ENCODE data around the gene FBXL3. TPM values are rescaled to one million over a fixed set of nuclear protein-coding genes. Genes with fewer than 3 reads are reported as not detected.
A peak's percentile ranks its signal among the peaks of the same experiment; 100 is the strongest.
"Not testable (repeated sequence)": the region's sequence is repeated elsewhere in the genome, so short reads cannot be mapped to it uniquely, and the experiment has no call there.

Gene FBXL3
- total and polyA plus RNA-seq, 8 donors, result 7.5 to 23.8 (median 14.5) TPM

DNA sequence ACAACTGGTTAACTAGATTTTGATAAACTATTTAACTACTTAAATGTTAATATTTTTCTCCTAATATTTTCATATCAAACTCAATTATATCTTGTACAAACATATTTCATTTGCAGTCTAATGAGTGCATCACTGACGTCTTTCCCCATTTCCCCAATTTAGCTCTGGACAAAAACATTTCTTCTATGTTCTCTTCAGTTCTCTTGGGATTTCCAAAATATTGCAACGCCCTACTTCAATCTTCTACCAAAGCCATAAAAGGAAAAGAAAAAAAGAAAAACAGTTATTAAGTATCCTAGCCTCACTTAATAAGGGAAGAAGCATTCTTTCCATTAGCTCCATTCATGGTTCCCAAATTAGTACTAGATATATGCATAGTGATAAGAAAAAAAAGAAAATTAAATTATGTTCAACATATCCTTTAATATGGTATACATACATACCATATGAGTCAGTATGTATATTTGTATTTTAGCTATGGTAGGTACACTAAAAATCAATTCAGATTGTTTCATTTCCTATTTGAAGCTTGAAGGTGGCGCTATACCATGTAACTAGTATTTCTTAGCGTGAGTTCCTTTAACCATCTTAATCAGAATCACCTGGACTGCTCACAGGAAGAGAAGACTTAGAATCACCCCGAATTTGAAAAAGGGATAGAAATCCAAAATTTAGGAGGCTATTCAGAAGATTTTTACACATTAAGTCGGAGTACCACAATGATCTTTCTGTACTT lies 9.9 kb downstream of the FBXL3 start:
- WGBS, 2 donors, result 91 to 94% methylated on average over 6 of the region's 6 CpGs
- Histone ChIP-seq H3K36me3 (peaks cover 0 to 41% (median 15%) of the 10 kb centered on the region in 3 donors), H3K4me3 (no peak overlapping the region), H3K27ac (no peak overlapping the region), H3K4me1 (peaks cover 5 to 31% (median 12%) of the 10 kb centered on the region in 3 donors), H3K9me3 (no peaks in the 10 kb centered on the region), H3K27me3 (no peaks in the 10 kb centered on the region)
- intact Hi-C loops (cut with DNase I), result no loop called here
- no peak for FAIRE-seq
- no peak for DNase-seq
- no peak for ATAC-seq
- TF ChIP-seq, protein P1, sequence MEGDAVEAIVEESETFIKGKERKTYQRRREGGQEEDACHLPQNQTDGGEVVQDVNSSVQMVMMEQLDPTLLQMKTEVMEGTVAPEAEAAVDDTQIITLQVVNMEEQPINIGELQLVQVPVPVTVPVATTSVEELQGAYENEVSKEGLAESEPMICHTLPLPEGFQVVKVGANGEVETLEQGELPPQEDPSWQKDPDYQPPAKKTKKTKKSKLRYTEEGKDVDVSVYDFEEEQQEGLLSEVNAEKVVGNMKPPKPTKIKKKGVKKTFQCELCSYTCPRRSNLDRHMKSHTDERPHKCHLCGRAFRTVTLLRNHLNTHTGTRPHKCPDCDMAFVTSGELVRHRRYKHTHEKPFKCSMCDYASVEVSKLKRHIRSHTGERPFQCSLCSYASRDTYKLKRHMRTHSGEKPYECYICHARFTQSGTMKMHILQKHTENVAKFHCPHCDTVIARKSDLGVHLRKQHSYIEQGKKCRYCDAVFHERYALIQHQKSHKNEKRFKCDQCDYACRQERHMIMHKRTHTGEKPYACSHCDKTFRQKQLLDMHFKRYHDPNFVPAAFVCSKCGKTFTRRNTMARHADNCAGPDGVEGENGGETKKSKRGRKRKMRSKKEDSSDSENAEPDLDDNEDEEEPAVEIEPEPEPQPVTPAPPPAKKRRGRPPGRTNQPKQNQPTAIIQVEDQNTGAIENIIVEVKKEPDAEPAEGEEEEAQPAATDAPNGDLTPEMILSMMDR (IDR thresholded peaks at IDR 0.05), result no peak

DNA sequence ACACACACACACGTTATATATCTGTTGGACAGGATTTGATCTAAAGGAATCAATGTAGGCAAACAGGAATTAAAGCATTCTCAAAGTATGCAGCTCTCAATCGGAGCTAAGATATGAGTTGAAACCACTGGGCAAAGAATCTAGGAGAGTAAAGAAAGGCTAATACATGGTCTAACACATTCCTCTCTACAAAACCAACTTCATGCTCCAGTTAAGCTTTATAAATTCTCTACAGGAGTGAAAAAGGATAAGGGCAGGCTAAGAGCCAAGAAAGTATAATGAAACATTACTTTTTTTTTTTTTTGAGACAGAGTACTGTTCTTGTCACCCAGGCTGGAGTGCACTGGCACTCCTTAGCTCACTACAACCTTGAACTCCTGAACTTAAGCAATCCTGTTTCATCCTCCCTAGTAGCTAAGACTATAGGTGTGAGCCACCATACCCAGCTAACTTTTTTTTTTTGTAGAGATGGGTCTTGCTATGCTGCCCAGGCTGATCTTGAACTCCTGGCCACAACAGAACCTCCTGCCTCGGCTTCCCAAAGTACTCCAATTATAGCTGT lies 10.6 kb downstream of the FBXL3 start:
- no peak for FAIRE-seq

DNA sequence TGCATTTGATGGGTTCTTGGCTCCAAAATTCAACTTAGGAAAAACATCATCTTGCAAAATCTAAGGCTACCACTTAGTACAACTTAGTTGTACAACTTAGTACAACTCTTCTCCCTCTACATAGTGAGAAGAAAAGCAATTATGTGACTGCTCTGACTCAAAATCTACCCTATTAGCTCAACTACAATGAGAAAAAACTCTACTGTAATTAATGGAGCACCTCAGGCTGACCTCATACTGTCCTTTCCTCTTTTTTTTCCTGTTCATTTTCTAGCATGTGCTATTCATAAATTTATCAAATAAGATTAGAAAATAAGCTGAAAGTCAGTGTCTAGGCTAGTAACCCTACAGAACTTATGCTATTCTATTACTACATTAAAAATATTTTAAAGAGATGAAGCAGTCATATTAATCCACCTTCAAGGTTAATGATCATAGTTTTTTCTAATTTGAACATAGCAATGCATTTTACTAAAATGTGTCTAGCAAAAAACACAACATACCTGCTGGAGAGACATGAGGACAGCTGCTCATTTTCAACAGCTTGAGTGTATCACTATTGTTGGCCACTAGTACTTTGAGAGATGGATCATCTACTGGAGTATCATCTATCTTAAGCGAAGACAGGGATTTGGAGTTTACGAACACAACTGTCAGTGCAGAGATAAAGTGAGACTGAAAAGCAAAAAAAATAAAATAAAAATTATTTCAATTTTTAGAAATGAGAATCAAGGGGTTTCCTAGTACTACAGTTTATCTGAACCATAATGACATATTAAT lies 11.9 kb downstream of the FBXL3 start:
- H3K4me1 ChIP-seq, result peaks cover 5 to 23% (median 9%) of the 10 kb centered on the region in 3 donors
- FAIRE-seq, result no peak
- WGBS, 2 donors, result 94 to 99% methylated on average over 2 of the region's 2 CpGs
- TF ChIP-seq, protein P1 (IDR thresholded peaks at IDR 0.05), result no peak
- intact Hi-C loops (cut with DNase I), result no loop called here
- peaks cover 0 to 56% (median 21%) of the 10 kb centered on the region in 3 donors for H3K36me3 ChIP-seq
- no peaks in the 10 kb centered on the region for H3K27me3 ChIP-seq
- no peak overlapping the region for H3K27ac ChIP-seq
- ATAC-seq, result no peak
- no peak for DNase-seq
- no peaks in the 10 kb centered on the region for H3K9me3 ChIP-seq
- no peak overlapping the region for H3K4me3 ChIP-seq

More for the DNA sequence above, 10.6 kb downstream of the FBXL3 start:
- Histone ChIP-seq H3K4me1 (peaks cover 5 to 27% (median 9%) of the 10 kb centered on the region in 3 donors), H3K27ac (no peak overlapping the region), H3K36me3 (peaks cover 0 to 48% (median 15%) of the 10 kb centered on the region in 3 donors), H3K27me3 (no peaks in the 10 kb centered on the region), H3K4me3 (no peak overlapping the region), H3K9me3 (no peaks in the 10 kb centered on the region)
- DNase-seq, result no peak
- WGBS, 2 donors, result 63 to 64% methylated on average over 3 of the region's 3 CpGs
- TF ChIP-seq, protein P1 (IDR thresholded peaks at IDR 0.05), result no peak
- ATAC-seq, result peak in 1 of 4 donors; percentile 37
- intact Hi-C loops (cut with DNase I), result no loop called here

DNA sequence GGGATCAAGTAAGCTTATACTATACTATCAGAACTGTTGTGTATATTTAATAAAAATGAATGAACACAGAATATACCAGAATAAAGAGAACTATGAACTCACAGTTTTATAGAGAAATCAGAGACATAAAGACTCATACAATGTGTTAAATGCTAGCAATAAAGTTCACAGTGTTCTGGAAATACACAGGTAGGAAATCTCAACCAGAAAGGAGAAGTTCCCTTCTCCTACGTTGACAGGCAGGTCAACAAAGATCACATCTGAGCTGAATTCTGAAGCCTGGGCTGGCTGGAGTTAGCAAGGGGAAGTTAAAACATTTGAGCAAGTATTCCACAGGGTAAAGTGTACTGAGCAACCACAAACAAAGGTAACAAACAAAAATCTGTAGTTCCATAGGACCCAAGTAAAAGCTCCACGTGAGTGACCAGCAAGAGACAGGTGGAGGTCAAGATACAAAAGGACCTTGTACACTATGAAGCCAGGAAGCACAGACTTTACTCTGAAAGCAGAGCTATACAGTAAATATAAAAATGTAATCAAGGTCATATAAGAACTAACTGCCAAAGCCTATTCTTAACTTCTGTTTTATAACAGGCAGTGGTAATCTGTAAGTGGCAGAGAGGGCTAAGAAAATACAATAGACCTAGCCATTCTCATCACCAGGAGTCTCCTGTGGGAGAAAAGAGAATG lies 13.0 kb downstream of the FBXL3 start:
- no peak overlapping the region for H3K27ac ChIP-seq
- 50 to 52% methylated on average over 2 of the region's 2 CpGs for WGBS, 2 donors
- peaks cover 5 to 14% (median 9%) of the 10 kb centered on the region in 3 donors for H3K4me1 ChIP-seq
- TF ChIP-seq, protein P1 (IDR thresholded peaks at IDR 0.05), result no peak
- ATAC-seq, result peak in 1 of 4 donors; percentile 8
- H3K9me3 ChIP-seq, result no peaks in the 10 kb centered on the region
- H3K4me3 ChIP-seq, result no peak overlapping the region
- H3K36me3 ChIP-seq, result peaks cover 0 to 61% (median 22%) of the 10 kb centered on the region in 3 donors
- H3K27me3 ChIP-seq, result no peaks in the 10 kb centered on the region
- no peak for FAIRE-seq
- intact Hi-C loops (cut with DNase I), result no loop called here
- no peak for DNase-seq

DNA sequence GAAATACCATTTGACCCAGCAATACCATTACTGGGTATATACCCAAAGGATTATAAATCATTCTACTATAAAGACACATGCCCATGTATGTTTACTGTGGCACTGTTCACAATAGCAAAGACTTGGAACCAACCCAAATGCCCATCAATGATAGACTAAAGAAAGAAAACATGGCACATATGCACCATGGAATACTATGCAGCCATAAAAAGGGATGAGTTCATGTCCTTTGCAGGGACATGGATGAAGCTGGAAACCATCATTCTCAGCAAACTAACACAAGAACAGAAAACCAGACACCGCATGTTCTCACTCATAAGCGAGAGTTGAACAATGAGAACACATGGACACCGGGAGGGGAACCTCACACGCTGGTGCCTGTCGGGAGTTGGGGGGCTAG lies 17.2 kb downstream of the FBXL3 start:
- WGBS, 2 donors, result 97 to 100% methylated on average over 5 of the region's 5 CpGs
- H3K4me3 ChIP-seq; H3K4me1 ChIP-seq; ATAC-seq; H3K9me3 ChIP-seq; H3K27me3 ChIP-seq; H3K27ac ChIP-seq; DNase-seq; intact Hi-C loops (cut with DNase I); FAIRE-seq: not testable (repeated sequence)
- peaks cover 3 to 60% (median 16%) of the 10 kb centered on the region in 3 donors for H3K36me3 ChIP-seq

Data from pancreas (tissue), 10 donors.